GM19468 (cell line): ENCODE data around the gene DLK1.

Experiments used
- ATAC-seq: cut with Tn5 transposase; IDR thresholded peaks from one replicate; pipeline ENCODE4 v1.9.1; 2021; ENCODE audit warnings: mild to moderate bottlenecking, moderate library complexity, moderate number of reproducible peaks; ENCODE audit not compliant: unreplicated experiment; ENCODE audit errors: extremely low read depth

The DLK1 gene

DNA sequence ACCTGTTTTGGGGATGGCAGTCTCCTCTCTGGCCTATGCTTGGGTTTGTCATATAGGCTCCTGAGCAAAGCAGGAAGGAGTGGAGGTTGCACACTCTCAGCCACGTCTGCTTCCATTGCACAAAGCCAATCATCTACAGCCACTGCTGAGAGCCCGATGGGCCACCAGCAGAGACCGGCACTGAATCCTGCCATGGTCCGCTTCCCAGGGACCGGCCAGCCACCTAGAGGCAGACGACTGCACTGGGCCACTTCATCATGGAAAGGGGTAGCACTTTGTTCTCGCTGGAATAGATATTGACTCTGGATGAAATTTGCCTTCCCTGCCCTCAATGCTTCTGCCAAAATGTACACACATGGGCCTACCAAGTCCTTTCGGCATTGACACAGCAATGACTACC lies 22.3 kb downstream of the DLK1 start:
- ATAC-seq, result no peak

DNA sequence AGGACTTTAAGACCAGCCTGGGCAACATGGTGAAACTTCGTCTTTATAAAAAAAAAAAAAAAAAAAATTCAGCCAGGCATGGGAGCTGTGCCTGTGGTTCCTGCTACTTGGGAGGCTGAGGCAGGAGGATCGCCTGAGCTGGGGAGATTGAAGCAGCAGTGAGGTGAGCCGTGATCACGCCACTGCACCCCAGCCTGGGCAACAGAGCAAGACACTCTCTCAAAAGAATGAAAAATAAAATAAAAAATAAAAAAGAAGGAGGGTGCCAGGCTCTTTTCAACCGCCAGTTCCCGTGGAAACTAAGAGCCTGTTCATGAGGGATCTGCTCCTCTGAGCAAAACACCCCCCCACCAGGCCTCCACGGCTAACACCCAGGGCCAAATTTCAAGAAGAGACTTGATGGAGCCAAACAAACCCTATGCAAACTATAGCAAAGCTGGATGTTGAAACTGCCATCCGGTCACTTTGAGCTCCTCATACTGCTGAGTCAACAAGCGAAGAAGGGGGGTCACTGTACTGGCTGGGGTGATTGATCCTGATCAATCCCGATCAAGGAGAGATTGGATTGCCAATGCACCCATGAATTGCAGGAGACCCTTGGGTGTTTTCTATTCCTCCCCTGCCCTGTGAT lies 23.4 kb downstream of the DLK1 start:
- ATAC-seq, result no peak

DNA sequence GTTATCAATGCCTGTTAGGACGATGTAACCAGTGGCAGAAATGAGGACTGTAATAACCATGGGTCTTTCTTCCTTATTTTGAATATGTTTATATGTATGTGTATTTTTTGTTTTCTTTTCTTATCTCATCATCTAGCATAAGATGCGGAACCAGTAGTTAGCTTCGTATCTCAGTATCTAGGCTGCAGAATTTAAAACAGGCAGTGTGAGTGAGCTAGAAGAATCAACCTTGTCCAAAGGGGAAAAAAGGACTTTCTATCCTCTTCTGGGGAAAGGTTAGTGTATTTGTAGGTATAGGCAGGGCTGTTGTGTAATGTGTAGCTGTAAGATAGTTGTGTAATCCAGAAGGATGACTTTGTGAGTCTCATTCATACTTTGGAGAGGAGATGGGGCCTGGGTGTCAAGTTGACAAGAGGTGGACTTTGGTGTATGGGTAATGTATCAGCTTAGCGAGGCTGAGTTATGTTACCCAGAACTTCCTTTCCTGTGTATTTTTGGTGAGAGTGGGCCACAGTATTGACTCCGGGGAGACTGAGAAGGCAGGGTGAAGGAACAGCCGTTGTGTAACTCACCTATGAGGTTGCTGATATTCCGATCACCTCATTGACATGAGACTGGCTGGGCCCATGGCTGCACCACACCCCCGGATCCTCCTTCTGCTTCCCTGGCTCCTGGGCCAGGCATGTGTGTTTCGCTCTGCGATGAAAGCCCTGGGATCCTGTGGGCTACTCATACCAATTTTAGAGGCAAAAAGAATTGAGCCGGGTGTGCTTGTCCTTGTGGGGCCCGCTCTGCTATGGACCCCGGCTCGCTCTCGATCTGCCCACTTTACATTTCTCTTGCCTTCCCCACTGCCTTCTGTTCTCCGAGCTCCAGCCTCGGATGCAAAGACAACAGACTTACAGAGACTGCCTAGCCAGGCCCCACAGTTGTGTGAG lies 24.3 kb downstream of the DLK1 start:
- no peak for ATAC-seq

DNA sequence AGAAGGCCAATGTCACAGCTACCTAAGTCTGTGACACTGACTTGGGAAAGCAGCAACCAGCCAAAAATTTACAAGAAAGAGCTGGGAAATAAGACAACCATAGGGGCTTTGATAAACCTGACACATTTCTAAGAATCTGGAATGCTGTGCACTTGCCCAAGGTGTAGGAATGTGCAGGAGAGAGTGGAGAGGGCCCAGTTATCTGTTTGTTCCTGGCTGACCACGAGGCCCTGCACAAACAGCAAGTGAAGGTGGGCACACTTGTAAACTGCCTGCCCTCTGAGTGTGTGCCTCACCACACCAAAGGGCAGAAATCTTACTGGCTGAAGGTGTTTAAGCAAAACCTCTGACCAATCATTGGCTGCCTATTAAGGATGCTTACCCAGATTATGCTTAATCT lies 27.3 kb downstream of the DLK1 start:
- no peak for ATAC-seq

DNA sequence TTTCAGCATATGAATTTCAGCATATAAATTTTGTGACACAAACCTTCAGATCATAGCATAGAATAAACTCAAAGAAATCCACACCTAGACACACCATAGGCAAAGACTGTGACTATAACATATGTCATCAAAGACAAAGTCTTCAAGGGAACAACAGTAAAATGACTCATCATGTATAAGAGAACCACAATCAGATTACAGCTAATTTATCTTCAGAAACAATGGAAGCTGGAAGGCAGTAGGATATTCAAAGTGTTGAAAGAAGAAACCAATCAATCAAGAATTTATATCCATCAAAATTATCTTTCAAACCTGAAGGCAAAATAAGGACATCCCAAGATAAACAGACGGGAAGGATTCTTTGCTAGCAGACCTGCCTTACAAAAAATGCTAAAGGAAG lies 29.0 kb downstream of the DLK1 start:
- ATAC-seq, result no peak

DNA sequence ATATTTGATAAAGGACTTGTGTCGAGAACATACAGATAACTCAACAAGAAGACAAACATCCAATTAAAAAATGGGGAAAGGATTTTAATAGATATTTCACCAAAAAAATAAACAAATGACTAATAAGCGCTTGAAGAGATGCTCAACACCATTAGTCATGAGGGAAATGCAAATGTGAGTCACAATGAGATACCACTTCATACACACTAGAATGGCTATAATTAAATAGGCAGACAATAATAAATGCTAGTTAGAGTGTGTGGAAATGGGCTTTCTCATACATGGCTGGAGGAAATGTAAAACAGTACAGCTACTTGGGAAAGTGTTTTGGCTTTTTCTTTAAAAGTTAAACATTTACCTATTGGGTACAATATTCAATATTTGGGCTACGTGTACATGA lies 34.8 kb downstream of the DLK1 start:
- ATAC-seq, result no peak

DNA sequence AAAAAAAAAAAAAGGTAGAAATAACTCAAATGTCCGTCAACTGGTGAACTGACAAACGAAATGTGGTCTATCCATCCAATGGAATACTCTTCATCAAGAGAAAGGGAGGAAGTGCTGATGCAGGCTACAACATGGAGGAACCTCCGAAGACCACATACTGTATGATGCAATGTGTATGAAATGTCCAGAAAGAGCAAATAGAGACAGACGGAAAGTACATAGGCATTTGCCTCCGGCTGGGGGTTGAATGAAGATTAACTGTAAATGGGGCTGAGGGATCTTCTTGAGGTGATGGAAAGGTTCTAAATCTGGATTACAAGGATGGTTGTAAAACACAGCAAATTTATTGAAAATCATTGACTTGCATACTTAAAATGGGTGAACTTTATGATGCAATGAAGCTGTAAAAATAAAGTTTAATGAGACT lies 35.4 kb downstream of the DLK1 start:
- no peak for ATAC-seq

DNA sequence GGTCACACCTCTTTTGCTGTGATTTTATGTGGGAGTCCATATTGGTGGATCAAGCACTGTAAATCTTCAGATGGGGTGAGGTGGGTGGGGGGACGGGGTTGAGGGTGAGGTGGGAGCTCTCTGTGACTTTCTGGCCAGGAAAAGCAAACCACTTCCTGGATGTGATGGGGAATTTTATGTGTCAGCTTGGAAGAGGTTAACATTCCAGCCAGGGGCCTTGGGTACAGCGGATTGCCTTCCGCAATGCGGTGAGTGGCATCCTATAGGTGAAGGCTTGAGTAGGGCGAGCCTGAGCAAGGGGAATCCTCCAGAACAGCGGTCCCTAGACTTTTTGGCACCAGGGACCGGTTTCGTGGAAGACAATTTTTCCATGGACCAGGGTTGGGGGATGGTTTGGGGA lies 36.2 kb downstream of the DLK1 start:
- ATAC-seq, result no peak

DNA sequence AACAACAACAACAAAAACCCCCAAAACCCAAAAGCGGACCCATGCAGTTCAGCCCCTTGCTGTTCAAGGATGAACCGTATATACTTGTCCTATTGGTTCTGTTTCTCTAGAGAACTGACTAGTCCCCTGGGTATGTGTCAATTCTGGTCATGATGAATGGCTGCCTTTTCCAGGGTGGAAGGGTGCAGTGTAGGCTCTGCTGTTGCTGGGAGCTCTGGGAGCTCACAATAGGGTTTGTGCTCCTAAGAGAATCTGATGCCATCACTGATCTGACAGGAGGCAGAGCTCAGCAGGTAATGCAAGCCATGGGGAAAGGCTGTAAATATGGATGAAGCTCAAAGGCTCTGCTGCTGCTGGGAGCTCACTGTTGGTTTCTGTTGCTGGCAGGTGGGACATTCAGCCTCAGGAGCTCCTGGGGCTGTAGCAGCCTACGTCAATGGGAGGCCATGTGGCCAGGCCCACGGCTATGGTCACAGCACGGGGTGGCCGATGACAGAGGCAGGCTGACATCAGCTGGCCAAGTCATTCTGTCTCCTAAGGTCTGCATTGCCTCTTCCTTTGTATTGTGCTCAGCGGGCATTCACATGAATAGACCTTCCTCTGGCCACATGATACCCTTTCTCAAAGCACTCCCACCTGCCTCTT lies 37.9 kb downstream of the DLK1 start:
- ATAC-seq, result no peak

DNA sequence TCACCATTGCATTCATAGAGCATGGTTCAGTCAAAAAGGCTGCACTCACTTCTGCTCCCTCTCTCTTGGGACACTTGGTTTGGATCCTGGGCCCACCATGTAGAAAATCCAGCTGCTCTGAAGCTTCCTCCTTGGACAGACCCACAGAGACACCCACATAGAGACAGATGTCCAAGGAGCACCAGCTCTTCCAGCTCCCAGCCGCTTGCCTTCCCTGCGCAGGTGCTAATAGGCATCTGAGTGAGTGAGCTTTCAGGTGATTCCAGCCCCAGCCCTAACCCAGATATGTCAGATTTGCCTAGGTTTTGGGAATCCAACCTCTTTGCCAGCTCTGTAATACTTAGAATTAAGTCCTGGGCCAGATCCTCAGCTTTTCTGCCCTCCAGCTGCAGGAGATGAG lies 38.6 kb downstream of the DLK1 start:
- no peak for ATAC-seq

DNA sequence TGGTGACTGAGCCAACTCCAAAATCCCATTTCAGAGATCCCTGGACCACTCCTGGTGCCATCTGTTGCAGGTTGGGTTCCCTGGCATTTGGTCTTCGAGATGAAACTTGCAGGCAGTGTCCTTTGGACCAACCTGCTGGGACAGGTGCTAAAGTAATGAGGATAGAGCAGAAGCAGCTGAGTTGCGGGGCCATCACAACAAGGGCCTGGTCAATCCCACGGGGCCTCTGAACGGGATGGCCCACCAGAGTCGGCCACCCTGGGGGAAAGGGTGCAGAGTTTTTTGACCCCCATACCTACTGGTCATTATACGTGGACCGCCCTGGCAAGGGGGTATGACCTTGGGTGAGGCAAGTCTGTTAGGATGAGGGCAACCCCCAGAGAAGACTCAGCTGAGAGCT lies 39.3 kb downstream of the DLK1 start:
- no peak for ATAC-seq

DNA sequence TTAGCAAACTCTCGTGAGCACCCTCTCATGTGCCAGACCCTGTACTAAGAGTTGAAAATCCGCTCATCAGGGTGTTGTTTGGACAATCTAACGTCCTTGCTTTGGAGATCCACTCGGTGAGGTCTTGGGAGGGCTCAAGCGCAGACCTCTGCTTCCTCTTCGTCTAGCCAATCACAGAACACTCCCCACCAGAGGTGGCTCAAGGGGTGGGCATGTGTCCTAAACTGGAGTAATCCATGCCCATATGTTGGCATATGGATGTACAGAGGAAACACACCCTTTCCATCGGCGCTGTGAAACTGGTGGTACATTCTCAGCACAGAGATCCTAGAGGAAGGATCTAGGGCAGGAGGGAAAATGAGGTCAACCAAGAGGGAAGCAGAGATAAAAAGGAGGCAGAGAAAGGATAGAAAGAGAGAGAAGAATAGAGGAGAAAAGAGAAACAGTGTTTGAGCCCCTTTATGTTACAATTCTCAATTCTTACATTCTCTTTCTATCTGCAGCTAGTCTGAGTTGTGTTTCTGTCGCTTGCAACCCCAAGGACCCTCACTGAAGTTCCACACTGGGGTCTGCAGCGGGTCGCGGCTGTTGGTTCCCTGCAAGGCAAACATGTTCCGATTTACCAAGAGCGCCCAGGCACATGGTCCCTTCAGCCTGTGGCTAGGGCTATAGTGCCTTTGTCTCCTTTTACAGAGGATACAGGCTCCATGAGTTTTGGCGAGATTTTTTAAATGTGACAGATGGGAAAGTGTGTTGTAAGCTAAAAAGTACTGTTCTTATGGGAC lies 40.5 kb downstream of the DLK1 start:
- ATAC-seq, result no peak

DNA sequence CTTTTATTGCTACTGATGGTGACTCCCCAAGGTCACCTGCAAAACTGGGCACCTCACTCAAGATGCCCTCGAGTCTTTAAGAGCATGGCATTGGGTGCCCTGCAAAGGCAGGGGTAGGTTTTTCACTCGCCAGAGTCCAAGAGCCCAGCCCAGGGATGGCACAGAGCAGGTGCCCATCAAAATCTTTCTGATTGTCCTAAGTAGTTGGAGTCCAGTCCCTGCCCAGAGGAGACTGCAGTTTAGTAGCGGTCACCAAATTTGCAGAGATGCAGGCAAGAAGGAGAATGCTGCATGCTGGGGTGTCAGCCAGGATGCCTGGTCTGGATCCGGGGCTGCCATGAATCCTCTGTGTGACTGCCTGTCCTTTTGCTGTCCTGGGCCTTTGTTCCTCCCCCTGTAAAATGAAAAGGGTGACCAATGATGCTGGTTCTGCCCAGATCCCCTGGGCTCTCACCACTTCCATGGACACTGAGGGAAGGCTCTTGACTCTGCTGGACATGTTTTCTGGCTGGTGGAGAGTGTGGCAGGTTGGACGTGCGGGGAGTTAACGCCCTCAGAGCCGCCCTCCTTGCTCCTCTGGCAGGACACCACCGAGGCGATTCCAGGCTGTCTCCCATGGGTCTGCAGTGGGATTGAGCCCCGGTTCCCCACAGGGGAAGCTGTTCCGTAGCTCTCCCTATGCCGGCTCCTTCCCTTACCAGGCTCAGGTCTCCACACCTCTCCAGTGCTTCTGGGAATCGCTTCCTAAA lies 41.3 kb downstream of the DLK1 start:
- no peak for ATAC-seq

DNA sequence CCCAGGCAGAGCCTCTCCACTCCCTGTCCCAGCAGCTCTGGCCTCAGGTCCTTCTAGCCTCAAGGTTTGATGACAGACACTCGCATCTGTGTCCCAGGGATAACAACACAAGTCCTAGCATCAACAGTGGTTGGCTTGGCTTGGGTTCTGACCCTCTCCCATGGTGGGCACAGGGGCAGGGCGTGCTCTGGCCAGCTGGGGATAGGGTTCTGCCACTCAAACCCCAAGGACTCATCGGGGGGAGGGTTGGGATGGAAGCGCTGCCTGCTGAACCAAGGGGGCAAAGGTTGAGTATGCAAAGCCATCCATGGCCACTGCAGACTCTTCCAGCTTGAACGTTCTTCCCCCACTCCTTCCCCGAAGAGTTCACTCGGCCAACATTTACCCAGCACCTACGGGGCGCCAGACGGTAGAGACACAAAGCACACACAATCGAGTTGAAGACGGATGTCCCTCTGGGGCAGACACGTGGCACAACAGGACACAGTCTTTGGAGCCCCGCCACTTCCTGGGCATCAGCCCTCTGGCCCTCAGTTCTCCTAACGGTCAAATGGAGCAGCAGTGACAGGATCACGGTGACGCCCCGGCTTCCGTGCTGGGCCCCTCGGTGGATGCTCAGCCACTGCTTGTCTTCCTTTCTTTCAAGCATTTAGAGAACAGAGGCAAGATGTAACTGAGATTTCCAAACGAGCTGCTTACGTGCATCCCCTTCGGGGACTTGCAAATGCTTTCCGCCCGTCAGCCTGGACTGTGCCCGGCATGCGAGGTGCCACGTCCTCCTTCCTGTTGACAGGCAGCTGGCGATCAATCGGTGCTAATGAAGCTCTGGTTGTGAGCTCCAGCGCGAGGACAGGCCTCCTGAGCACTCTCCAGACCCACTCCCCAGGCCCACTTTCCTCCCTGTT lies 42.6 kb downstream of the DLK1 start:
- ATAC-seq, result no peak

DNA sequence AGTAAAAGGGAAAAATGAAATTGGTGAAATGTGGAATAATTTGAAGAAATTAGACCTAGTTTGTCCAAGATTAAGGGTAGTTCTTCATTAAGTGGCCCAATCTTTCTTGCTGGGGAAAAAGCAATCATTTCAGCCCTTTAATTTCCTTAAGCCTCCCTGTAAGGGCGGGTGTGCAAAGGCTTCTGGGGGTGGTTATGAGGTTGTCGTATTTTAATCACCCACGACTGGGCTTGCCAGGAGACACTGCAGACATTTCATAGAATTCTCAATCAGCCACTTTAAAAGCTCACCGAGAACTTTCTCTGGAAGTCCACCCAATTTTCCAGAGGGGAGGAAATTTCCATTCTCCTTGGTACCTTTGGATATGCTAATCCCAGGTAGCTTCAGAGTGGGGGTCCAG lies 43.4 kb downstream of the DLK1 start:
- no peak for ATAC-seq

DNA sequence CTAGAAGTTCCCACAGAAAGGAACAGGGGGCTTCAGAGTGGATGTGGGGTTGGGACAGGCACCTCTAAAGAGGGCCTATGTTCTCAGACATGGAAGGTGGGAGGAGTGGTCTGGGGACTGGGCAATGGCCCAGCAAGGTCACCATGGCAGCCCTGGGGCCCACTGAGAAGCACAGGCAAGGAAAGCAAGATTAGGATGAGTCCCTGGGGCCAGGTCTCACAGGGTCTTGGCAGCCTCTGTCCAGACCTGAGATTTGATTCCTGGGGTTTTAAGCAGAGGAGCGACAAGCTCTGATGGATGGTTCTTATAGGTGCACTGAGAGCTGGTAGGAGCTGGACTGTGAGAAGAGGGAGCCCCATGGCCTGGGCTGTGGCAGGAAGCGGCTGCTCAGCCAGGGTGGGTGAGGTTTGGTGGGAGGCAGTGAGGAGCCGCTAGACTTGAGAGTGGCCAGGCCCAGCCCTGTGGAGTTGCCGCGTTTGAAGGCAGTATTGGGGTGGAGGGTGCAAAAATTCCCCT lies 44.0 kb downstream of the DLK1 start:
- no peak for ATAC-seq

DNA sequence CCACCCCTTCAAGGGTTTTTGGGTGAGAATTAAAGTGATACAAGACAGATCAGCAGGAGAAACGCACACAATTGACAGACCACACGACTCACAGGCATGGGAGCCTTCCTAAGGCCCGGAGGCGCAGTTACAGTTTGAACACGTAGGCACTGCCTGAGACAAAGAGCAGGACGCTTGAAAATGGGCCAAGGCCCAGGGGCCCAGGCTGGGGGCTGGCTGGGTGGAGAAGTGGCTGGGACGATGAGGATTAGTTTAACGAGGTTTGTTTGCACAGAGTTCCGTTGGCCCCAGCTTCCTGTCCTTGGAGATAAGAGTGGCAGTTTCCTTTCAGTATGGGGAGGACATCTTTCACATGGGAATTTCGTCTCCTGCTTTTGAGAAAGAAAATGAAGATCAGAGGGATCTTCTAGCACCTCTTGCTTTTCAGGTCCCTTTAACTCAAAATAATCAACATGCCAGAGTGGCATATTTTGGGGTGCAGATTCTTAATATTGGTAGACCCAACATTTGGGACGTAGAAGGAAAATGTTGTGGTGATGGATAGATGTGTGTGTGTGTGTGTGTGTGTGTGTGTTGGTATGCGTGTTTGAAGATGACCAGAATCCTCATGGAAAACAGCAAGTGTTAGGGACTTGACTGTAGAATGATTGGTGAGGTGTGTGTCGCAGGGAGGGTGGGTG lies 44.6 kb downstream of the DLK1 start:
- no peak for ATAC-seq

DNA sequence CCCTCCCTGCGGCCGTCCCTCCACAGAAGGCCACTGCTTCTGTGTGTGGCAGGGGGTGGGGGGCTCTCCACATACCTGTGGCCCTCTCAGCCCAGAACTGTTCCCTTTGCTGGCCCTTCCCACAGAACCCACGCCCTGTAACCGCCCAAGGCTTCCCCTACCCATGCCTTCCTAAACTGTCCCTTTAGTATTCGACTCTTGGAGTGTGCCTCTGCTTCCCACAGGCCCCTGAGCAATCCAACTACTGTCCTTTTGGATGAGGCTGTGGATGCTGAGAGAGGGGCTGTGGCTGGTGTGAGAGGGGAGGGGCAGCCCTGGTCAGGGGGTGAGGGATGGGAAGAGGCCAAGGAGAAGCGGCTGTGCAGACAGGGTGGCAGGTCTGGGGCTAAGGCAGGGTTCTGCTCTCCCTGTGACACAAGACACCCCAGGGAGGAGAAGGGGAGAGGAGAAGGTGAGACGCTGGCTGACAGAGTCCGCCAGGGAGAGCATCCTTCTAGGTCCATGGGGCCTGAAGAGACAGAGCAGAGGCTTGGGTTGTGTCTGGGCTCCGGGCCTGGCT lies 46.0 kb downstream of the DLK1 start:
- no peak for ATAC-seq
